ENCODE results near the gene GSK3A.

The GSK3A gene

DNA sequence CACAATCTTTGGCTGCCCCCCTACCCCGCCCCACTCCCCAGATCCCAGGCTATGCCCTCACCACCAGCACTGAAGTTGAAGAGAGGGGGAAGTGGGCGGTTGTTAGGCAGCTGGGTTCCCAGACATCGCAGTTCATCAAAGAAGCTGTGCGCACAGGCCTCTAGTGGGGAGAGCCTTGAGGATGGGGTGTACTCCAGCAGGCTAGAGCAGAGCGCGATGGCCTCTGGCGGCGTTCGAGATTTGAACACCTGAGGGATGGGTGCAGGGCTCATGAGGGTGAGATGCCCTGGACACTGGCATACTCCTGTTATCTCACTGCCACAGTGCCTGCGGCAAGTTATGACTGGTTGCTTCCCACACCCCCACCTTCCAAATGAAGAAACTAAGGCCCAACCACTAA lies 10.0 kb downstream of the GSK3A start:
- FAIRE-seq (no peak), DNase-seq (ENCODE audit: insufficient read length, low spot score) (no peak)
- TF ChIP-seq POLR2A (IDR thresholded peaks at IDR 0.05; ENCODE audit: low read depth, low read length) = no peak

GRCh38 chr19:42230571-42230970 lies 11.8 kb downstream of the GSK3A start:
- TF ChIP-seq POLR2A (IDR thresholded peaks at IDR 0.05; ENCODE audit: low read depth, low read length) (no peak), POLR2AphosphoS5 (IDR thresholded peaks at IDR 0.05; ENCODE audit: low read depth, low read length) (no peak), POU2F2 (IDR thresholded peaks at IDR 0.05; ENCODE audit: low read depth, low read length) (no peak), SPI1 (IDR thresholded peaks at IDR 0.05; ENCODE audit: low read depth, low read length) (no peak), TAF1 (IDR thresholded peaks at IDR 0.05; ENCODE audit: low read depth, low read length) (no peak), PAX5 (IDR thresholded peaks at IDR 0.05; ENCODE audit: insufficient read depth, low read length, severe bottlenecking) (no peak)
- no peak for DNase-seq (ENCODE audit: insufficient read length, low spot score)

DNA sequence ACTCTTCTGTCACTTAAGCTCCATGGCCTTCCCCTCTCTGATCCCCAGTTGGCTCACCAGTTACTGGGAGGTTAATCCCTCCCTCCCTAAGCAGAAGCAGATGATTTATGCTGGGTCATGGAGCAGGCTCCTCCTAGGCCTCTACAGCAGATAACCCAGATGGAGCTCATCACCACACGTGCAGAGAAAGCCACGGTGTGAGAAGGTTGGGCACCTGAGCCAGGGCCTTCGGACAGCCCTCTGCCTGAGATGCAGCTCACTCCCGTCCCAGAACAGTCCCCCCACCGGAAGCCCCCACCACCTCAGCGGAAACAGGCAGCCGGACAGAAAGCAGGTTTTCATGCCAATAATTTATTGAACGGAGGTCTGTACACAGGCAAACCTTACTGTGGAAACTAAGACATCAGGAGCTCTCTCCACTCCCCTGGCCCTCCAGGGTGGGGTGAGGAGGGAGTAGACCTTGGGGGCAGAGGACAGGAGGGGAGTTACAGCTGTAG lies 12.5 kb downstream of the GSK3A start:
- DNase-seq (ENCODE audit: insufficient read length, low spot score) (no peak), FAIRE-seq (no peak)
- TF ChIP-seq POU2F2 (IDR thresholded peaks at IDR 0.05; ENCODE audit: low read depth, low read length) (no peak), SPI1 (IDR thresholded peaks at IDR 0.05; ENCODE audit: low read depth, low read length) (no peak), POLR2A (IDR thresholded peaks at IDR 0.05; ENCODE audit: low read depth, low read length) (no peak), PAX5 (IDR thresholded peaks at IDR 0.05; ENCODE audit: insufficient read depth, low read length, severe bottlenecking) (no peak), POLR2AphosphoS5 (IDR thresholded peaks at IDR 0.05; ENCODE audit: low read depth, low read length) (no peak), TAF1 (IDR thresholded peaks at IDR 0.05; ENCODE audit: low read depth, low read length) (no peak)

More at GRCh38 chr19:42230571-42230970, 11.8 kb downstream of the GSK3A start:
- no peak for FAIRE-seq

DNA sequence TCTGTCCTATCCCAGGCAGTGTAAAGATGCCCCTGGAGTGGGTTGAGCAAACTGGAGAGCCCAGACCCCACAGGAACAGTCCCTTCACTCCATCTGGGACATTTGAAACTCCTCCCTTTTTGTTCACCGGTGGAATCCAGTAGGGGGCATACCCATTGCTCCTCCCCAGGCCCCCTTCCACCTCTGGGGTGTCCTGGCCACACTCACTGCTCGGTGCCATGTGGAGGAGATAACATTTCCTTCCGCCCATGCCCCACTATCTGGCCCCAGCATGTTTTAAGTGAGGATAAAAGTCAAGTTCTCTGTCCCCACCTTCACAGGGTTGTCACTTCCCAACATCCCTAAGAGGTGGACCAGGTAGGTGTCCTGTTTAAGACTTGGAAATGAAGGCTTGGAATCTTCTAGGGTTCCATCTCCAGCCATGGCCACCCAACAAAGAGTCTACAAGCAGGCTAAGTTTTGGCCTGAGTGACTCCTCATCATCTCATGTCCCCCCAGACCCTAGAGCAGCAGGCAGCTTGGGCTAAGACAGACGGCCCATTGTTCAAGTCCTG lies 13.0 kb downstream of the GSK3A start:
- FAIRE-seq = no peak
- TF ChIP-seq POLR2AphosphoS5 (IDR thresholded peaks at IDR 0.05; ENCODE audit: low read depth, low read length) (no peak), POLR2A (IDR thresholded peaks at IDR 0.05; ENCODE audit: low read depth, low read length) (peak; percentile 40; the same call in 1 of the 2 replicates), TAF1 (IDR thresholded peaks at IDR 0.05; ENCODE audit: low read depth, low read length) (no peak), PAX5 (IDR thresholded peaks at IDR 0.05; ENCODE audit: insufficient read depth, low read length, severe bottlenecking) (no peak), SPI1 (IDR thresholded peaks at IDR 0.05; ENCODE audit: low read depth, low read length) (no peak), POU2F2 (IDR thresholded peaks at IDR 0.05; ENCODE audit: low read depth, low read length) (no peak)
- DNase-seq (ENCODE audit: insufficient read length, low spot score) = no peak

GRCh38 chr19:42228641-42229040 lies 13.8 kb downstream of the GSK3A start:
- TF ChIP-seq POU2F2 (IDR thresholded peaks at IDR 0.05; ENCODE audit: low read depth, low read length) (no peak), SPI1 (IDR thresholded peaks at IDR 0.05; ENCODE audit: low read depth, low read length) (no peak), PAX5 (IDR thresholded peaks at IDR 0.05; ENCODE audit: insufficient read depth, low read length, severe bottlenecking) (no peak), TAF1 (IDR thresholded peaks at IDR 0.05; ENCODE audit: low read depth, low read length) (no peak), POLR2AphosphoS5 (IDR thresholded peaks at IDR 0.05; ENCODE audit: low read depth, low read length) (no peak), POLR2A (IDR thresholded peaks at IDR 0.05; ENCODE audit: low read depth, low read length) (no peak)
- no peak for FAIRE-seq

GRCh38 chr19:42226886-42227285 lies 15.5 kb downstream of the GSK3A start:
- DNase-seq (ENCODE audit: insufficient read length, low spot score) (no peak), FAIRE-seq (no peak)
- TF ChIP-seq POLR2A (IDR thresholded peaks at IDR 0.05; ENCODE audit: low read depth, low read length) (no peak), POU2F2 (IDR thresholded peaks at IDR 0.05; ENCODE audit: low read depth, low read length) (no peak), TAF1 (IDR thresholded peaks at IDR 0.05; ENCODE audit: low read depth, low read length) (no peak), PAX5 (IDR thresholded peaks at IDR 0.05; ENCODE audit: insufficient read depth, low read length, severe bottlenecking) (no peak), POLR2AphosphoS5 (IDR thresholded peaks at IDR 0.05; ENCODE audit: low read depth, low read length) (no peak), SPI1 (IDR thresholded peaks at IDR 0.05; ENCODE audit: low read depth, low read length) (no peak)

More at GRCh38 chr19:42228641-42229040, 13.8 kb downstream of the GSK3A start:
- no peak for DNase-seq (ENCODE audit: insufficient read length, low spot score)

DNA sequence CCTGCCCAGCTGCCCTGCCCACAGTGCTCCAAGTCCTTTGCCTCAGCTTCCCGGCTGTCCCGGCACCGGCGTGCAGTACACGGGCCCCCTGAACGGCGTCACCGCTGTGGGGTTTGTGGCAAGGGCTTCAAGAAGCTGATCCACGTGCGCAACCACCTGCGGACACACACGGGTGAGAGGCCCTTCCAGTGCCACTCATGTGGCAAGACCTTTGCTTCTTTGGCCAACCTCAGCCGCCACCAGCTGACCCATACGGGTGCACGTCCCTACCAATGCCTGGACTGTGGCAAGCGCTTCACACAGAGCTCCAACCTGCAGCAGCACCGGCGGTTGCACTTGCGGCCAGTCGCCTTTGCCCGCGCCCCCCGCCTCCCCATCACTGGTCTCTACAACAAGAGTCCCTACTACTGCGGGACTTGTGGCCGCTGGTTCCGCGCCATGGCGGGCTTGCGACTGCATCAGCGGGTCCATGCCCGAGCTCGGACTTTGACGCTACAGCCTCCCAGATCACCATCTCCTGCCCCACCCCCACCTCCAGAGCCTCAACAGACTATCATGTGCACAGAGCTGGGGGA lies 16.6 kb downstream of the GSK3A start:
- no peak for TF ChIP-seq PAX5 (IDR thresholded peaks at IDR 0.05; ENCODE audit: insufficient read depth, low read length, severe bottlenecking)
- TF ChIP-seq POU2F2 (IDR thresholded peaks at IDR 0.05; ENCODE audit: low read depth, low read length) = no peak
- TF ChIP-seq POLR2AphosphoS5 (IDR thresholded peaks at IDR 0.05; ENCODE audit: low read depth, low read length) = no peak
- TF ChIP-seq SPI1 (IDR thresholded peaks at IDR 0.05; ENCODE audit: low read depth, low read length) = no peak
- no peak for TF ChIP-seq TAF1 (IDR thresholded peaks at IDR 0.05; ENCODE audit: low read depth, low read length)
- no peak for TF ChIP-seq POLR2A (IDR thresholded peaks at IDR 0.05; ENCODE audit: low read depth, low read length)
- FAIRE-seq = no peak

GRCh38 chr19:42224940-42225717 lies 17.3 kb downstream of the GSK3A start:
- no peak for TF ChIP-seq POU2F2 (IDR thresholded peaks at IDR 0.05; ENCODE audit: low read depth, low read length)
- TF ChIP-seq TAF1 (IDR thresholded peaks at IDR 0.05; ENCODE audit: low read depth, low read length) = no peak
- FAIRE-seq = no peak

More for the DNA sequence above, 16.6 kb downstream of the GSK3A start:
- DNase-seq (ENCODE audit: insufficient read length, low spot score) = no peak

DNA sequence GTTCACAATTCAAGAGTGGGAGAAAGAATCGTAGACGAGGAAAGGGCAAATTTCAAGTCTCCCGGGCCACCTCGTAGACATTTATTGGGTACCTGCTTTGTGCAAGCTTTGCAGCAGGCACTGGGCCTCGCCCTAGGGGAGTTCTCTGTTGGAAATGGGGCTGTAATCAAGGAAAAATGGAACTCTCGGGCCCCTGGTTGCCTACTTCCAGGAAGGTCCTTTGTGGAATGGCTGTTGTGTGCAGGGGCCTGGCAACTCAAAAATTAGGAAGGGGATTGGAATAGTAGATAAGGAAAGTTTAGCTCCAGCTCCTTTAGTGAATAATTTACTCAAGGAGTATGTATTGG lies 21.7 kb downstream of the GSK3A start:
- TF ChIP-seq POU2F2 (IDR thresholded peaks at IDR 0.05; ENCODE audit: low read depth, low read length) (no peak), POLR2A (IDR thresholded peaks at IDR 0.05; ENCODE audit: low read depth, low read length) (no peak), PAX5 (IDR thresholded peaks at IDR 0.05; ENCODE audit: insufficient read depth, low read length, severe bottlenecking) (no peak), TAF1 (IDR thresholded peaks at IDR 0.05; ENCODE audit: low read depth, low read length) (no peak), SPI1 (IDR thresholded peaks at IDR 0.05; ENCODE audit: low read depth, low read length) (no peak), POLR2AphosphoS5 (IDR thresholded peaks at IDR 0.05; ENCODE audit: low read depth, low read length) (no peak)
- FAIRE-seq = no peak
- no peak for DNase-seq (ENCODE audit: insufficient read length, low spot score)

More at GRCh38 chr19:42224940-42225717, 17.3 kb downstream of the GSK3A start:
- no peak for DNase-seq (ENCODE audit: insufficient read length, low spot score)

All from GM12891 (cell line).